HG03139 (cell line): ENCODE measurements around the gene GALM.
"Not testable (repeated sequence)": the region's sequence is repeated elsewhere in the genome, so short reads cannot be mapped to it uniquely, and the experiment has no call there.

ENCODE experiments used
- ATAC-seq: cut with Tn5 transposase; IDR thresholded peaks from one replicate; pipeline ENCODE4 v1.9.1; 2021; ENCODE audit not compliant: unreplicated experiment

The GALM gene

DNA sequence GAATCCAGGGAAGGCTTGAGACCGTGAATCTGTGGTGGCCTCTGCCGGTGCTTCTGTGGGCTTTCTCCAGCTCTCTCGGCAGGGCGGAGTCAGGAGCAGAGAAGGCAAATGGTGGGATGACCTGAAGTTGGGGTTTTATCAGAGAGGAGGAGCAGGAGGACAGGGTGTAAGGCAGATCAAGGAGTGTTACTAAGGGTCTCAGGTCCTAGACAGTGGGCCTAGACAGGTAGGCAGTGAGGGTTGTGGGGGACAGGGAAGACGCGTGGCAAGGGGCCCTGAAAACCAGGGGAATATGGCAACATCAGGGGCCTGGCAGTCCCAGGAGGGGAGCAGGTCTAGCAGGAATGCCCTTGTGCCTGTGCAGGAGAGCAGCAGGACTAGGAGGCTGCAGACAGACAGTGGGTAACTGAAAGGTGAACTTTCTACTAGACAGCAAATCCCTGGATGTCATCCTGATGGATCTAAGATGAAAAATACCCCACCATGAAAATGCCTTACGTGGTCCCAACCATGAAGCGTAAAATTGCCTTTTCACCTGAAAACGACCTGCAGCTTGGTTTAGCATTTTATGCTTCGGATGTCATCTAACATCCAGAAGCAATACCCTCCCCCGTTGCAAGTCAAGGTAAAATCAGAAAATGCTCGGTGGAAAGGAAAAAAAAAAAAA, 43.1 kb downstream of the GALM start:
- no peak for ATAC-seq

DNA sequence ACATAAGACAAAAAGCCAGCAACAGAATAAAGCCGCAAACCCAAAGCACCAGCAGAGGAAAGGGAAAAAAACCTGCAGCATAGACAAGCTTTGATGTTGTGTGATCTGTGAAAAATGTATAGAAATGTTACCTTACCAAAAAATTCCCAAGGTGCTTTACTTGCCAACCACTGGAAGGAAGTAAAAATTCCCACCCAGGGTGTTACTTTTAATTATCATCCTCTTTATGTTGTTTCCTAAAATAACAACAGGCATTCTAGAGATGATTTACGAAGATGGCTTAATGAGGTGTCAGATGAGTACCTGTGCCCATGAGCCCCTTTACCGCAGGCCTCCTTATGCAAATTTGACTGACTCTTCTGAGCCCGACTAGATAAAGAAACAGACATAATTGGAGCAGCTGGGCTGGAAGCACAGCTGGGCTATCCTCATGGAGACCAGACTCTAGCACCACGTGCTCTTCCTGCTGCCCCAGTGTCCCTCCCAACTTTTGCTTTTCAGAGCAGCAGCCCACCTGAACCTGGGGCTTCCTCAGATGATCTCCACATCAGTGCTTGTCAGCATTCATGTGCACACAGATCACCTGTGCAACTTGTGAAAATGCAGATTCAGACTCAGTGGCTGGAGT, 43.8 kb downstream of the GALM start:
- ATAC-seq = peak; percentile 82

DNA sequence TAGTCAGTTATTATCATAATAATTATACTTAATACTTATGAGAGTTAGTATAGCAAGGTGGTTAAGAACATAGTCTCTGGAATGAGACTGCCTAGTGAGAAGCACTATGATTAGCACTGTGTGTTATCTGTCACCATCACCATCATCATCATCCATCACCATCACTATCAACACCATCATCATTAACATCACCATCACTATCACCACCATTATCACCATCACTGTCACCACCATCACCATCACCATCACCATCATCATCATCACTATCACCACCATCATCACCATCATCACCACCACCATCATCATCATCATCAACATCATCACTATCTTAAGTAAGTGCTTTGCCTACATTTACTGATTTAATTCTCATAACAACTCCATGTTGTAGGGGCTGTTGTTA, 45.6 kb downstream of the GALM start:
- no peak for ATAC-seq

DNA sequence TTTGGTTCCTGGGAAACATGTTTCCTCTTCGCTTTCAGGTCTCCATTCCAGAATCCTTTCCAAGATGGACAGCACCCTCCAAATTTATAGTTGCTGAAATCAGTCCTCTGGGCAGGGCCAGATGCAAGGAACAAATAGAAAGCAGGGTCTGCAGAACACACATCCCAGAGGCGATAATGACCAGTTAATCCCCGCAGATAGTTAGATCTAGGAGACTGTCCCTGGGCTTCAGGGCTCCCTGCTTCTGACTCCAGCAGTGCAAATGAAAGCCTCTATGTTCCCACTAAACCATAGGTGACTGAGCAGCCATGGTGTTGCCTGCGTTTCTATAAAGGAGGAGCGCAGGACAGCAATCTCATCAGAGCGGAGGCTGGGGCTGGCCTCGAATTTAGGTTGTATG, 46.5 kb downstream of the GALM start:
- ATAC-seq = no peak

DNA sequence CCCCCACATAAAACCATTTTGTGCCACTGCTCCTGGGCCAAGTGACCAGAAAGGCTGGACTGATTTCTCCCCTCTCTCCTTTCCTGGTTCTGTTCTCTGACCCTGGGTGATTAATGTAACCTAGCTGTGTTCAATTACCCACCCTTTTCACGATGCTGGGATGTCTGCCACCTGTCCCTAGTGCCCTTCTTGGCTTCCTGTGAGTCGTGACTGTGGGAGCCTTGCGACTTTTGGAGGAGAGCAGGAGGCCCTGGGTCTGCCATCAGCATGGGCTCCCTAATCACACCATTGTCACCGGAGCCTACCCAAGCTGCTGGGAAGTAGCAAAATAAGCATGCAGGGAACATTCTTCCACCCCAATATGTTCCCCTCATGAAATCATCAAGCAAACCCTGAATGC, 47.0 kb downstream of the GALM start:
- ATAC-seq = no peak

DNA sequence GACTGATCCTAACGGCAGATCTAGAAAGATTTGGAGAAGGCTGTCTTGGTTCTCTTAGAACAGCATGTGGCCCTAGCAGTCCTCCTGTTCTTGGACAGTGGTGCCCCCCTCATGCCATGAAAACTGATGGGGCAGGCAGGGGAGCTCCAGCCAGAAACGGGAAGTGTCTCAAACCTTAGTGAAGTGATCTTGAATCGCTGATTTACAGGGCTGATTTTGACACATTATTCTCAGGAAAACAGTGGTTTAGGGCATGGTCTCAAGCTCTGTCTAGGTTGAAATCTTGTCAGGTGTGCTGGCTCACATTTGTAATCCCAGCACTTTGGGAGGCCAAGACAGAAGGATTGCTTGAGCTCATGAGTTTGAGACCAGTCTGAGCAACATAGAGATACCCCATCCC, 47.4 kb downstream of the GALM start:
- no peak for ATAC-seq

DNA sequence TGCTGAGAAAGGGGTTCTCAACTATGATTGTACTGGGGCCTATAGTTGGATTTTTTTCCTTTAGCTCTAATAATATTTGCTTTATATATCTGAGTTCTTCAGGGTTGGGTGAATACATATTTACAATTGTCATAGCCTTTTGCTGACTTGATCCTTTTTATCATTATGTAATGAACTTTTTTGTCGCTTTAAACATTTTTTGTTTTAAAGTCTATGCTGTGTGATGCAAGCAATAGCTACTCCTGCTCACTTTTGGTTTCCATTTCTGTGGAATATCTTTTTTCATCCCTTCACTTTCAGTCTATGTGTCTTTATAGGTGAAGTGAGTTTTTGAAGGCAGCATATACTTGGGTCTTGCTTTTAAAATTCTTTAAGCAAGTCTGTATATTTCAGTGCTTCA, 49.0 kb downstream of the GALM start:
- ATAC-seq = not testable (repeated sequence)

DNA sequence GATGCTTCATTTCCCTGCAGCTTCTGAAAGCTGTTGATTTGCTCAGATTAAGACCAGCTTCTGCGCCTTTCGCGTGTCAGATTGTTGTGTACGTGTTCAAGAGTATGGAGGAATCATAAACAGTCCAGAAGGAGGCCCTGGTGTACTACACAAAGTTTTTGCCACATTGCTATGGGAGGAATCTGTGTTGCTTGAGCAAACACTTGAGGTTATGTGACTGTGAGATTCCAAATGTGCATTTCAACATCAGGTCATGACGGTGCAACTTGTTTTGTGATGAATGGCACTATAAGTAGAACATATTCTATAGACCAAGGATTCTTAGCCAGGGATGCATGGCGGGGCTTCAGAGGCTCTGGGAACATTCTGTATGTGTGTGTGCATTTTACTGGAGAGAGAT, 50.3 kb downstream of the GALM start:
- ATAC-seq = no peak

DNA sequence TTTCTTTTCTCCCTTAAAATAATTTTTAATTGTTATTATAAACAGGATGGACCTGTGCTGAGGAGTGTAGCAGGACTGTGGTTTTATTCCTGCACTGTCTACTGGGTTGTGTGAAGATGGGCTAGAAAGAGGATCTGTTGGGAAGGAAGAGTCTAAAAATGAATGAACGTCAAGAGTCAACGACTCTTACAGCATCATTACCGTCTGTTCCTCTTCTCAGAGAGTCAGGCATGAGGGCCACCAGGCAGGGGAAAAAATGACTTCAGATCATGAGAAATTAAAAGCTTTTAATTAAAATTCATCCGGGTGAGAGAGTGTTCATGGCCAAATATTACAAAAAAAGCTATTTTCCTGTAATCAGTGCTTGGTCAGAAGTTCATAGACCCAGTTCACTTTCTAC, 52.7 kb downstream of the GALM start:
- ATAC-seq = no peak

DNA sequence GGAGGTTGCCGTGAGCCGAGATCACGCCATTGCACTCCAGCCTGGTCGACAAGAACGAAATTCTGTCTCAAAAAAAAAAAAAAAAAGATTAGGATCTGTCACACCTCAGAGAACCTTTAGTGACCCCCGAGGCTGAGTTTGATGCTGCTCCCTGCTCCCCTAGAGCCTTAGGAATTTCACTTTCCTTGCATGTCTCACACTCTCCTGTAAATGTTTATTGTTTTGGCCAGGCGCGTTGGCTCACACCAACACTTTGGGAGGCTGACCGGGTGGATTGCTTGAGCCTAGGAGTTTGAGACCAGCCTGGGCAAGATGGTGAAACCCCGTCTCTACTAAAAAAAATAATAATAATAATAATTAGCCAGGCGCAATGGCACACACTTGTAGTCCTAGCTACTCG, 53.8 kb downstream of the GALM start:
- ATAC-seq = no peak

DNA sequence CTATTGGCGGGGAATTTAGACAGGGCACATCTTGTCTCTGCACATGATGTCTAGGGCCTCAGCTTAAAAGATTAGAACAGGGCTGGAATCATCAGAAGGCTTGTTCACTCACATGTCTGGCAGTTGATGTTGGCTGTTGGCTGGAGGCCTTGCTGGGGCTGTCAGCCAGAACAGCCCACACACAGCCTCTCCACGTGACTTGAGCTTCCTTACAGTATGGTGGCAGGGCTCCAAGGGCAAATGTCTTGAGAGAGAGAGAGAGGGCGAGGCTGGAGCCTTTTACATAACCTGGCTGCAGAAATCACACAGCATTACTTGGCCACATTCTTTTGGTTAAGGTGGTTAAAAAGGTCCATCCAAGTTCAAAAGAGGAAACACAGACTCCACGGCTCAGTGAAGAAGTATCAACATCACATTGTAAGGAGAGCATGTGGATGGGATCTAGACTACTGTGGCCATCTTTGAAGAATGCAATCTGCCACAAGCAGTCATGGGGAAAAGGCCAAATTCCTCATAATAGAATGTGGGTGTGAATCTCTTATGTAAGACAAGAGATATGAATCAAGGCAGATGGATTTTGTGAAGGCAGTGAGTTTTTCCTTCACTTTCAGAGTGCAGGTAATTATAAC, 54.8 kb downstream of the GALM start:
- ATAC-seq = no peak

DNA sequence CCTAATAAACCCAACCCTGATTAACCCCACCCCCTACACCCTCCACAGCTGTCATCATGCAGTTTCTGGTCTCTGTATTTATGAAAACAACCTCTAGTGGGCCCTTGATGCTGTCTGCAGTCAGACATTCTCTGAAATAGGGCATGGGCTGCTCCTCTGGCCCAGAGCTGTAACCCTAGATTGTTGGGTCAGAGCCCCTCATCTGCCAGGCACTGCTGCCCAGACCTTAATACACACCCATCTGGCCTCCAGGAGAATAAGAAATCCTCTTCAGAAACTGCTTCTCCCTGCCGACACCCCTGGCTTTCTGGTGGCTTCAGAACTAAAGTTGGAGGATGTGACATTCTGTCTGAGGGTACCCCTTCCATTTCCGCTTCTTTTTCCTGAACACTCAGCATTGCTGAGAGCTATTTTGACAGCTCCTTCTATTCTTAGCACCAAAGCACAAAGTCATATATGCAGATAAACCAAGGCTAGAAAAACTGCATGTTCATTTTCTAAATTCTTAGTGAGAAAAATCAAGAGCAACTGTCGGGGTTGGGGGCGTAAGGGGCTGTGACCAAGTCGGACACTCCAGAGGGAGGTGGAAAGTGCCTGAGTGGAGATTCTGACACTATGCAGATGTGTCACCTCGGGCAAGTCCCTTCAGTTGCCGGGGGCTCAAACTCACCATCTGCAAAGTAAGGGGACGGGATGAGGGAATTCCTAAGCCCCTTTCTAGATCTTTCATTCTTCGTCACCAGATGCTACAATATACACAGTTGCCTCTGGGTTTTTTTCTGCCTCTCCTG, 56.6 kb downstream of the GALM start:
- ATAC-seq = peak; percentile 40

DNA sequence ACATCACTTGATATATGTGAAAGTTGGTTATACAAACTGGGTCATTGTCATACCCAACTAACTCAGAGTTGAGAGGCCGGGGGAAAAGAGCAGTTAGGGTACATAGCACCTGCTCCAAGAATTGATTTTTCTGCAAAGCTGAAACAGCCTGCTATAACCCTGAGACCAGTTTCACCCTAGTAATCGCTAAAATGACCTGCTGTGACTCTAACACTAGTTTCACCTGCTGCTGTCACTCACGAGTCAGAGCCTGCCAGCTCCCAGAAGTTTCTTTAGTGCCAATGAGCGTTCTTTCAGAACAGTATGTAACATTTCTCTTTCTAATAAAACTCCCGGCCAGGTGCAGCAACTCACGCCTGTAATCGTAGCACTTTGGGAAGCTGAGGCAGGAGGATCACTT, 57.3 kb downstream of the GALM start:
- peak; percentile 42 for ATAC-seq

DNA sequence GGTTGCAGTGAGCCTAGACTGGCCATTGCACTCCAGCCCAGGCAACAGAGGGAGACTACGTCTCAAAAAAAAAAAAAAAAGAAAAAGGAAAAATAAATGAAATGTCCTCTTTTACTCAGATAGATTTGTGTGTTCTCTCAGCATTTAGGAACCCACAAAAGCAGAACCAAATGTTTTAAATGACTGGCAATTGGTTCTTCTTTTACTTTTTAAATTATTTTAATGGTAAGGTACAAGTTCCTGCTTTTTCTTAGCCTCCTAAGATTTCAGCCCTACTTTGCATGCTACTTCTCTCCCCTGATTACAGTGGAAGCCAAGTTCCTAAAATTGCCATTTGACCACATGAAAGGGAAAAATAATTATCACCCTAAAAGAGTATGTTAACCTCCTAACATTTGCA, 61.7 kb downstream of the GALM start:
- no peak for ATAC-seq

DNA sequence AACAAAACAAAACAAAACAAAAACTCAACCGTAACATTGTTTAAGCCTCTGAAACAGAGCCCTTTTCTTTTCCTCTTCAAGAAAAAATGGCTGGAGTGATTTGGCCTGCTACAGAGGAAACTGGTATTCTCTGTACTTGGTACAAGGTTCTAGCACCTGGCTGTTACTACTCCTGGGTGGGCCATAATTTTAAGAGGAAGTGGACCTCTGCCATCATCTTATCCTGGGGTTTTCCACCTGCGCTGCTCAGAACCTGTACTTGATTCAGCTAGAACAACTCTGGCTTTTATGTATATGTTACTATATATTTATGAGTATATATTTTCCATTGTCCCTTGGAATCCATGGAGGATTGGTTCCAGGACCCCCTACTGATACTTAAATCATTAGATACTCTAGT, 62.8 kb downstream of the GALM start:
- no peak for ATAC-seq

DNA sequence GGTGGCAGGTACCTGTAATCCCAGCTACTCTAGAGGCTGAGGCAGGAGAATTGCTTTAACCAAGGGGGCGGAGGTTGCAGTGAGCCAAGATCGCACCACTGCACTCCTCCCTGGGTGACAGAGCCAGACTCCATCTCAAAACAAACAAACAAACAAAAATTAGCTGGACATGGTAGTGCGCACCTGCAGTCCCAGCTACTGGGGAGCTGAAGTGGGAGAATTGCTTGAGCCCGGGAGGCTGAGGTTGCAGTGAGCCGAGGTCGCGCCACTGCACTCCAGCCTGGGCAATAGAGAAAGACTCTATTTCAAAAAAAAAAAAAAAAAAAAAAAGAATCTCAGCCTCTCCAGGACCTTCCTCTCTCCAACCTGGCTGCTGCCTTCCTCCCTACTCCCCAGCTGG, 65.2 kb downstream of the GALM start:
- ATAC-seq = no peak

DNA sequence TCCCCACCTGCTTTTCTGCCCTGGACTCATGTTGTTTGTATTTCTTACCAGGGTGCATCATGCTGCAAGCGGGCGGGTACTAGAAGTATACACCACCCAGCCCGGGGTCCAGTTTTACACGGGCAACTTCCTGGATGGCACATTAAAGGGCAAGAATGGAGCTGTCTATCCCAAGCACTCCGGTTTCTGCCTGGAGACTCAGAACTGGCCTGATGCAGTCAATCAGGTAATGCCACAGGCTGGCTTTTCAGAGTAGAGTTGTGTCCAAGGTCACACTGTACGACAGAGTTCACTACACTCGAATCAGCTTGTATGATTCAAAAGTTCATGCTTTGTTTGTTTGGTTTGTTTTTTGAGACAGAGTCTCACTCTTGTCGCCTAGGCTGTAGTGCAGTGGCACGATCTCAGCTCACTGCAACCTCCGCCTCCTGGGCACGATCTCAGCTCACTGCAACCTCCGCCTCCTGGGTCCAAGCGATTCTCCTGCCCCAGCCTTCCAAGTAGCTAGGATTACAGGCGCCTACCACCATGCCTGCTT, 65.8 kb downstream of the GALM start:
- no peak for ATAC-seq

DNA sequence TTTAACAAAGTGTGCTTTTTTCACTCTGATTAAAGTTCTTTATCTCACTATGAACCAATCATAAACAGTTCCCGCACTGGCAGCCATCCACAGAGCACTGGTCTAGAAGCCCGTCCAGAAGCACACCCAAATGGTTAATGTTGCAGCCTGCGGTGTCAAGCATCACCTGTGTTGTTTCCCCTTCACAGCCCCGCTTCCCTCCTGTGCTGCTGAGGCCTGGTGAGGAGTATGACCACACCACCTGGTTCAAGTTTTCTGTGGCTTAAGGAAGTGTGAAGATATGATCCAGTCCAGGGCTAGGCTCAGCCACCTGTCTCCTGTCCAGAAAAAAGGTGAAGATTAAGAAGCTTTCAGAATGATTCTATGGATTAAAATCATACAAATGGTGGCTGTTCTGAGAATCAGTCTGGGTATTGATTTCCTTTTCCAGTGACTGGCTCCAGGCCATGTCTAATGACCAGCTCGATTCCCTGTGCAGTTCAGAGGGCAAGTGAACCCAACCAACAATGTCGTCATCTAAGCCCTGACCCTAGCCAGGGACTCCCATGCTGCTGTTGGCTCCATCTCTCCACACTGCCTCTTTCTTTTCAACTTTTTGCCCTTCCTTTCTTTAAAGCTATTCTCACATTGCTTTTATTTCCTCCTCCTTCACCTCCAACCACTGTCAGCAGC, 67.5 kb downstream of the GALM start:
- no peak for ATAC-seq

DNA sequence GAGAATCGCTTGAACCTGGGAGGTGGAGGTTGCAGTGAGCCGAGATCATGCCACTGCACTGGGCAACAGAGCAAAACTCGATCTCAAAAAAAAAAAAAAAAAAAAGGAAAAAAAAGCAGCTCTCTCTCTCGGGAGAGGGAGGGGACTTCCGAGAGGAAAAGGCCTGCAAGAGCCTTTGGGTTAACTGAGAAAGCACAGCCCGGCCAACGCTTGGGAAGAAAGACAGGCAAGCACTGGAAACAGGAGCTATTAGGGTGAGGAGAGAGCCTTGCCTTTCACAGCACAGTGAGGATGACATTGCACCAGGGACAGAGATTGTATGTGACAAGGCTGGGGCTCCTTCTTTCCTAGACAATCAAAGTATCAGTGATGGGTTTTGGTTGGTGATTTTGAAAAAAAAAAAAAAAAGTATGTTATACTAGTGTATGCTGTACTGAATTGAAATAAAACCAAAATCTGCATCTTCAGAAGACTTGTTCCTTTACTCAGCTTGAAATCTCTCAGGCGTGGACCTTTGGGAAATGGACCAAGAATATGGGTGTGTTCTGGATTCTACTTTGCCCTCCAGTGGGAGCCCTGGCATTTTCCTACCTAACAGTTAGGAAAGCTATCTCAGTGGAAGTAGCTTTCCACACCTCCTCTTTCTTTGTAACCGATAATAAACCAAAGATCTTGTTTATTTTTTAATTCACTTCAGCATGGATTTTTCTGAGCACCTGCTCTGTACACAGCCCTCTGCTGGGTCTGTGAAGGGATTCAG, 68.6 kb downstream of the GALM start:
- ATAC-seq = no peak

DNA sequence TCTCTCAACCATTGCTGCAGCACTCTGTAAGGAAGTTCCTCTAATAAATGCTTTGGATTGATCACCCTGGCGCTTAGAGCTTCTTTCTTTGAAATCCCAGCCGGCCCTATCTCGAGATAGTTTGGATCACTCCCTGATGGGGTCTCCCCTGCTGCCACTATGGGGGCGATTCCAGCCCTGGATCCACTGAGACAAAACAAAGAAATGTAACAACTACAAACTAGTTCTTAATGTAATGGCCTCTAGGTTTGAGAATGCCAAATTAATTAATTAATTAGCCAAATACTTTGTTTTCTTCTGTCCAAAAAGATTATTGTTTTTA, 70.0 kb downstream of the GALM start:
- ATAC-seq = no peak
